22Rv1 (cell line): ENCODE measurements around the gene FILIP1L.

Experiments used
- ZFX ChIP-seq: fragments of 450-650 bp; IDR thresholded peaks from 2 replicates; pipeline ENCODE4 v1.6.1; 2017; ENCODE audit warnings: antibody characterized with exemption, borderline replicate concordance
- TF ChIP-seq, protein P1 (sequence below): fragments of 450-650 bp; IDR thresholded peaks from 2 replicates; pipeline ENCODE4 v1.5.1; 2017; ENCODE audit warnings: mild to moderate bottlenecking

GRCh38 chr3:99947356-99947755 is 166.9 kb downstream of the FILIP1L start:
- TF ChIP-seq, protein P1, sequence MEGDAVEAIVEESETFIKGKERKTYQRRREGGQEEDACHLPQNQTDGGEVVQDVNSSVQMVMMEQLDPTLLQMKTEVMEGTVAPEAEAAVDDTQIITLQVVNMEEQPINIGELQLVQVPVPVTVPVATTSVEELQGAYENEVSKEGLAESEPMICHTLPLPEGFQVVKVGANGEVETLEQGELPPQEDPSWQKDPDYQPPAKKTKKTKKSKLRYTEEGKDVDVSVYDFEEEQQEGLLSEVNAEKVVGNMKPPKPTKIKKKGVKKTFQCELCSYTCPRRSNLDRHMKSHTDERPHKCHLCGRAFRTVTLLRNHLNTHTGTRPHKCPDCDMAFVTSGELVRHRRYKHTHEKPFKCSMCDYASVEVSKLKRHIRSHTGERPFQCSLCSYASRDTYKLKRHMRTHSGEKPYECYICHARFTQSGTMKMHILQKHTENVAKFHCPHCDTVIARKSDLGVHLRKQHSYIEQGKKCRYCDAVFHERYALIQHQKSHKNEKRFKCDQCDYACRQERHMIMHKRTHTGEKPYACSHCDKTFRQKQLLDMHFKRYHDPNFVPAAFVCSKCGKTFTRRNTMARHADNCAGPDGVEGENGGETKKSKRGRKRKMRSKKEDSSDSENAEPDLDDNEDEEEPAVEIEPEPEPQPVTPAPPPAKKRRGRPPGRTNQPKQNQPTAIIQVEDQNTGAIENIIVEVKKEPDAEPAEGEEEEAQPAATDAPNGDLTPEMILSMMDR: no peak
- no peak for TF ChIP-seq ZFX
